ENCODE measurements around the gene RTN4RL1. TPM values are rescaled to one million over a fixed set of nuclear protein-coding genes. Genes with fewer than 3 reads are reported as not detected.

RTN4RL1 gene
- total RNA-seq, 1 experiment from 2014 or later: 0.80 TPM

DNA sequence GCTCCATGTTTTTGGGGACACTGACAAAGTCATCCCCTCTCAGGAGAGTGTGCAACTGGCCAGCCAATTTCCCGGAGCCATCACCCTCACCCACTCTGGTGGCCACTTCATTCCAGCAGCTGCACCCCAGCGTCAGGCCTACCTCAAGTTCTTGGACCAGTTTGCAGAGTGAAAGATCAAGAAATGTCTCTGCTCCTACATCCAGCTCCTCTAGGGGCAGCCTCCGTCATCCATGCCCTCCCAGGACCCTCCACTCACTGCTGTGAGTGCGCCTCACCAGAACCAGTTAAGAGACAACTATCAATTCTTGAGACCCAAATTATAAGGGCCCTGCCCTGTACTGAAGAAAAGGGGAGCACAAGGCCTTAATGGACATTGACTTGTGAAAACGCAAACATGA lies 17.8 kb upstream of the RTN4RL1 start:
- Histone ChIP-seq H3K27ac (ENCODE audit: low read length) (peak overlapping the region; percentile 98; the same call in 1 of the 2 replicates), H3K36me3 (ENCODE audit: control insufficient read depth, insufficient read depth, low read length) (0 out of 2 replicates have a peak, but pooled peaks cover 3% of the 10 kb centered on the region), H3K27me3 (ENCODE audit: control insufficient read depth, insufficient read depth, low read length) (no peaks in the 10 kb centered on the region), H3K4me3 (ENCODE audit: low read depth in 2 of 2, low read length in 2 of 2) (peak overlapping the region; percentile 72 to 77), H3K4me1 (ENCODE audit: control insufficient read depth, insufficient read depth, low read length) (peaks cover 12% of the 10 kb centered on the region), H3K9me3 (ENCODE audit: control insufficient read depth, insufficient read depth, low read depth, low read length) (no peaks in the 10 kb centered on the region)
- in situ Hi-C loops (cut with HindIII; ENCODE audit: low pct_unique_long_range_greater_than_20kb, low sequenced_read_pairs): no loop called here
- intact Hi-C loops (cut with micrococcal nuclease; ENCODE audit: unreplicated experiment): no loop called here
- CTCF ChIA-PET: no interaction called here
- TF ChIP-seq TCF7L2 (IDR thresholded peaks at IDR 0.05; ENCODE audit: low read depth, low read length) (no peak), CTCF (IDR thresholded peaks at IDR 0.05) (no peak), SIN3A (IDR thresholded peaks at IDR 0.05; ENCODE audit: borderline replicate concordance, insufficient read depth, low read depth, low read length) (no peak), POLR2AphosphoS5 (IDR thresholded peaks at IDR 0.05; ENCODE audit: low read depth, low read length) (no peak), REST (IDR thresholded peaks at IDR 0.05; ENCODE audit: insufficient read depth in 1 of 2, low read depth in 2 of 2, low read length in 1 of 2) (no peak)
- POLR2A ChIA-PET: no interaction called here
- BruUV-seq (replicated peaks): TSS peak; percentile 87
- DNase-seq (ENCODE audit: low read depth, low spot score): no peak
- ATAC-seq: no peak

GRCh38 chr17:2042390-2042847 lies 17.3 kb upstream of the RTN4RL1 start:
- no peaks in the 10 kb centered on the region for H3K9me3 ChIP-seq (ENCODE audit: control insufficient read depth, insufficient read depth, low read depth, low read length)
- in situ Hi-C loops (cut with HindIII; ENCODE audit: low pct_unique_long_range_greater_than_20kb, low sequenced_read_pairs): no loop called here
- peaks cover 12% of the 10 kb centered on the region for H3K4me1 ChIP-seq (ENCODE audit: control insufficient read depth, insufficient read depth, low read length)
- no TSS peak for BruUV-seq (replicated peaks)
- H3K4me3 ChIP-seq (ENCODE audit: low read depth in 2 of 2, low read length in 2 of 2): peak overlapping the region; percentile 72 to 77
- CTCF ChIA-PET: no interaction called here
- no peak for DNase-seq (ENCODE audit: low read depth, low spot score)
- TF ChIP-seq SIN3A (IDR thresholded peaks at IDR 0.05; ENCODE audit: borderline replicate concordance, insufficient read depth, low read depth, low read length) (no peak), REST (IDR thresholded peaks at IDR 0.05; ENCODE audit: insufficient read depth in 1 of 2, low read depth in 2 of 2, low read length in 1 of 2) (no peak), CTCF (IDR thresholded peaks at IDR 0.05) (no peak), TCF7L2 (IDR thresholded peaks at IDR 0.05; ENCODE audit: low read depth, low read length) (no peak), POLR2AphosphoS5 (IDR thresholded peaks at IDR 0.05; ENCODE audit: low read depth, low read length) (no peak)
- intact Hi-C loops (cut with micrococcal nuclease; ENCODE audit: unreplicated experiment): no loop called here
- no peaks in the 10 kb centered on the region for H3K27me3 ChIP-seq (ENCODE audit: control insufficient read depth, insufficient read depth, low read length)
- 0 out of 2 replicates have a peak, but pooled peaks cover 3% of the 10 kb centered on the region for H3K36me3 ChIP-seq (ENCODE audit: control insufficient read depth, insufficient read depth, low read length)
- H3K27ac ChIP-seq (ENCODE audit: low read length): peak overlapping the region; percentile 98
- POLR2A ChIA-PET: no interaction called here
- peak; percentile 18; the same call in 1 of the 2 replicates for ATAC-seq

Measured in Panc1 (cell line).